SK-N-SH treated with all-trans-retinoic acid at 6 μM for 48 hours (cell line): ENCODE results near the gene ACAP2.

ENCODE experiments used
- ATAC-seq: fragments of 200-7000 bp; cut with Tn5 transposase; 3 replicates; pipeline ENCODE4 v1.9.1; 2020; ENCODE audit warnings: mild to moderate bottlenecking, moderate library complexity
- ARNTL ChIP-seq: fragments of 450-650 bp; formaldehyde crosslinking; IDR thresholded peaks from 2 replicates; pipeline ENCODE4 v1.5.0; 2020; ENCODE audit warnings: low read depth, mild to moderate bottlenecking, moderate library complexity, borderline replicate concordance
- BACH2 ChIP-seq: fragments of 250-450 bp; sonication (Bioruptor Pico); IDR thresholded peaks from 2 replicates; pipeline ENCODE4 v1.9.0; 2021; ENCODE audit warnings: mild to moderate bottlenecking, borderline replicate concordance
- CSDC2 ChIP-seq: fragments of 250-450 bp; sonication (Bioruptor Pico); IDR thresholded peaks from 2 replicates; pipeline ENCODE4 v1.5.0; 2020; ENCODE audit warnings: mild to moderate bottlenecking, moderate library complexity
- ESRRG ChIP-seq: fragments of 250-450 bp; sonication (Bioruptor Pico); IDR thresholded peaks from 2 replicates; pipeline ENCODE4 v1.6.1; 2021; ENCODE audit warnings: mild to moderate bottlenecking
- ISL1 ChIP-seq: fragments of 250-450 bp; sonication (Bioruptor Pico); IDR thresholded peaks from 2 replicates; pipeline ENCODE4 v2.1.2; 2022; ENCODE audit warnings: mild to moderate bottlenecking, moderate library complexity
- OSR1 ChIP-seq: fragments of 250-450 bp; sonication (Bioruptor Pico); IDR thresholded peaks from 2 replicates; pipeline ENCODE4 v1.8.0; 2022; ENCODE audit warnings: moderate library complexity, mild to moderate bottlenecking, inconsistent platforms
- PATZ1 ChIP-seq: fragments of 250-450 bp; sonication (Bioruptor Pico); IDR thresholded peaks from 2 replicates; pipeline ENCODE4 v1.8.0; 2020; ENCODE audit warnings: mild to moderate bottlenecking, moderate library complexity, borderline replicate concordance
- RARB ChIP-seq: fragments of 250-450 bp; sonication (Bioruptor Pico); IDR thresholded peaks from 2 replicates; pipeline ENCODE4 v1.8.0; 2021; ENCODE audit warnings: mild to moderate bottlenecking, moderate library complexity
- SNAI2 ChIP-seq: fragments of 250-450 bp; sonication (Bioruptor Pico); IDR thresholded peaks from 2 replicates; pipeline ENCODE4 v1.5.0; 2020; ENCODE audit warnings: mild to moderate bottlenecking, moderate library complexity
- TCF4 ChIP-seq: fragments of 250-450 bp; sonication (Bioruptor Pico); IDR thresholded peaks from 2 replicates; pipeline ENCODE4 v1.8.0; 2021; ENCODE audit warnings: mild to moderate bottlenecking, moderate library complexity, borderline replicate concordance
- TSHZ2 ChIP-seq: fragments of 250-450 bp; sonication (Bioruptor Pico); IDR thresholded peaks from 2 replicates; pipeline ENCODE4 v1.5.0; 2020; ENCODE audit warnings: mild to moderate bottlenecking, moderate library complexity
- ZC3H10 ChIP-seq: fragments of 250-450 bp; sonication (Bioruptor Pico); IDR thresholded peaks from 2 replicates; pipeline ENCODE4 v1.5.1; 2021; ENCODE audit warnings: mild to moderate bottlenecking, moderate library complexity
- ZFP3 ChIP-seq: fragments of 250-450 bp; sonication (Bioruptor Pico); IDR thresholded peaks from 2 replicates; pipeline ENCODE4 v1.5.0; 2020; ENCODE audit warnings: mild to moderate bottlenecking, moderate library complexity
- ZFP30 ChIP-seq: fragments of 450-650 bp; formaldehyde crosslinking; IDR thresholded peaks from 2 replicates; pipeline ENCODE4 v1.5.0; 2022; ENCODE audit warnings: mild to moderate bottlenecking, moderate library complexity
- ZNF565 ChIP-seq: fragments of 450-650 bp; formaldehyde crosslinking; conservative IDR thresholded peaks from 2 replicates; pipeline ENCODE4 v1.5.0; 2020; ENCODE audit warnings: low read depth, mild to moderate bottlenecking, moderate library complexity
- ZNF70 ChIP-seq: fragments of 450-650 bp; formaldehyde crosslinking; IDR thresholded peaks from 2 replicates; pipeline ENCODE4 v1.5.0; 2020; ENCODE audit warnings: mild to moderate bottlenecking, moderate library complexity
- ZNF8 ChIP-seq: fragments of 450-650 bp; formaldehyde crosslinking; IDR thresholded peaks from 2 replicates; pipeline ENCODE4 v1.5.0; 2020; ENCODE audit warnings: mild to moderate bottlenecking, moderate library complexity
- TF ChIP-seq, protein P1 (sequence below): fragments of 250-450 bp; sonication (Bioruptor Pico); IDR thresholded peaks from 2 replicates; pipeline ENCODE4 v1.5.1; 2021; ENCODE audit warnings: mild to moderate bottlenecking, moderate library complexity
- TF ChIP-seq, protein P2 (sequence below): fragments of 250-450 bp; sonication (Bioruptor Pico); IDR thresholded peaks from 2 replicates; pipeline ENCODE4 v1.5.1; 2020; ENCODE audit warnings: low read depth, mild to moderate bottlenecking, moderate library complexity

The ACAP2 gene

GRCh38 chr3:195462308-195462610, 19.4 kb upstream of the ACAP2 start:
- no peak for ATAC-seq
- TF ChIP-seq OSR1 (CRISPR knock-in tag) (no peak), CSDC2 (CRISPR knock-in tag) (no peak), TSHZ2 (CRISPR knock-in tag) (no peak), BACH2 (CRISPR knock-in tag) (no peak), ZFP3 (CRISPR knock-in tag) (no peak), SNAI2 (CRISPR knock-in tag) (no peak), ESRRG (CRISPR knock-in tag) (no peak), ZC3H10 (CRISPR knock-in tag) (no peak)
- TF ChIP-seq, protein P1, sequence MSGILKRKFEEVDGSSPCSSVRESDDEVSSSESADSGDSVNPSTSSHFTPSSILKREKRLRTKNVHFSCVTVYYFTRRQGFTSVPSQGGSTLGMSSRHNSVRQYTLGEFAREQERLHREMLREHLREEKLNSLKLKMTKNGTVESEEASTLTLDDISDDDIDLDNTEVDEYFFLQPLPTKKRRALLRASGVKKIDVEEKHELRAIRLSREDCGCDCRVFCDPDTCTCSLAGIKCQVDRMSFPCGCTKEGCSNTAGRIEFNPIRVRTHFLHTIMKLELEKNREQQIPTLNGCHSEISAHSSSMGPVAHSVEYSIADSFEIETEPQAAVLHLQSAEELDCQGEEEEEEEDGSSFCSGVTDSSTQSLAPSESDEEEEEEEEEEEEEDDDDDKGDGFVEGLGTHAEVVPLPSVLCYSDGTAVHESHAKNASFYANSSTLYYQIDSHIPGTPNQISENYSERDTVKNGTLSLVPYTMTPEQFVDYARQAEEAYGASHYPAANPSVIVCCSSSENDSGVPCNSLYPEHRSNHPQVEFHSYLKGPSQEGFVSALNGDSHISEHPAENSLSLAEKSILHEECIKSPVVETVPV (CRISPR knock-in tag) = no peak
- TF ChIP-seq, all 23 proteins: peak for 0

DNA sequence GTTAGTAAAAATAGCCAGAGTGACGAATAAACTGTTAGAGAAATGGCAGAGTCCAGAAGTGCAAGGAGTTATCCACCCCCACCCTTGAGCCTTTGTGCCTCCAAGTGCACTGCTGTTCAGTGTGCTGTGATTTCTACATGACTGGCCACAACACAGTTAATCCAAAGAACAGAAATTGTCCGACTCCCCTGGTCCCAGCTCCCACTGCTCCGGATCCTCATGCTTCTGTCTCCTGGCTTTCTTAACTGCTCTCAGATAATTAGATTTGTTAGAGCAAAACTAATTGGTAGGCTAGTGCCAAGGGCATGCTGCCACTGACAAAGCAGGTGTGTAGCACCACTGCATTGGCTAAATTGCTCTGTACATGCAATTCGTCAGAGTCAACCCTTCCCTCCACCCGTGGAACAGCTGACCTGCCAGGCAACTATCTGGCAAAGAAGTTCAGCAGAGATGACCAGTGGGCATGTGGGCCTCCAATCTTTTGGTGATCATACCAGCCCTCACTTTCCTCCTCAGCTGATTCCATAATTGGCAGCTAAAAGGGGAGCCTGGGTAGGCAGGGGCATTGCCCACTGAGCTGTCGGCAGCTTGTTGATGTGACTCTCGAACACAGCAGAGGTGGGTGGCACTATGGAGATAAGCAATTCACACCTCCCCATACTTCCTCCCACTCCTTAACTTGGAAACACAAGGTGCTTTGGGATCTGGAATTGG, 18.9 kb upstream of the ACAP2 start:
- TF ChIP-seq RARB = no peak
- no peak for TF ChIP-seq ZNF70 (CRISPR knock-in tag)
- no peak for TF ChIP-seq OSR1 (CRISPR knock-in tag)
- TF ChIP-seq, protein P1 (CRISPR knock-in tag) = no peak
- TF ChIP-seq ESRRG (CRISPR knock-in tag) = no peak
- no peak for TF ChIP-seq ISL1 (CRISPR knock-in tag)
- no peak for TF ChIP-seq ARNTL (CRISPR knock-in tag)
- TF ChIP-seq ZFP30 = no peak
- no peak for TF ChIP-seq SNAI2 (CRISPR knock-in tag)
- no peak for TF ChIP-seq BACH2 (CRISPR knock-in tag)
- TF ChIP-seq TSHZ2 (CRISPR knock-in tag) = no peak
- TF ChIP-seq, protein P2, sequence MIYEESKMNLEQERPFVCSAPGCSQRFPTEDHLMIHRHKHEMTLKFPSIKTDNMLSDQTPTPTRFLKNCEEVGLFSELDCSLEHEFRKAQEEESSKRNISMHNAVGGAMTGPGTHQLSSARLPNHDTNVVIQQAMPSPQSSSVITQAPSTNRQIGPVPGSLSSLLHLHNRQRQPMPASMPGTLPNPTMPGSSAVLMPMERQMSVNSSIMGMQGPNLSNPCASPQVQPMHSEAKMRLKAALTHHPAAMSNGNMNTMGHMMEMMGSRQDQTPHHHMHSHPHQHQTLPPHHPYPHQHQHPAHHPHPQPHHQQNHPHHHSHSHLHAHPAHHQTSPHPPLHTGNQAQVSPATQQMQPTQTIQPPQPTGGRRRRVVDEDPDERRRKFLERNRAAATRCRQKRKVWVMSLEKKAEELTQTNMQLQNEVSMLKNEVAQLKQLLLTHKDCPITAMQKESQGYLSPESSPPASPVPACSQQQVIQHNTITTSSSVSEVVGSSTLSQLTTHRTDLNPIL (CRISPR knock-in tag) = no peak
- TF ChIP-seq ZNF565 (CRISPR knock-in tag) = no peak
- TF ChIP-seq TCF4 = no peak
- TF ChIP-seq, all 23 proteins: peak for 0
- peak; percentile 19; the same call in 1 of the 3 replicates for ATAC-seq

GRCh38 chr3:195460091-195460713, 17.4 kb upstream of the ACAP2 start:
- no peak for ATAC-seq
- TF ChIP-seq PATZ1 = no peak
- no peak for TF ChIP-seq SNAI2 (CRISPR knock-in tag)
- no peak for TF ChIP-seq ZNF8 (CRISPR knock-in tag)
- TF ChIP-seq ZFP3 (CRISPR knock-in tag) = no peak
- TF ChIP-seq RARB = no peak
- TF ChIP-seq, protein P1 (CRISPR knock-in tag) = no peak
- TF ChIP-seq ESRRG (CRISPR knock-in tag) = no peak
- TF ChIP-seq, protein P2 (CRISPR knock-in tag) = no peak
- no peak for TF ChIP-seq ZFP30
- TF ChIP-seq TCF4 = no peak
- TF ChIP-seq ZNF70 (CRISPR knock-in tag) = no peak
- TF ChIP-seq OSR1 (CRISPR knock-in tag) = no peak
- TF ChIP-seq ZNF565 (CRISPR knock-in tag) = no peak
- TF ChIP-seq ZC3H10 (CRISPR knock-in tag) = no peak
- TF ChIP-seq ISL1 (CRISPR knock-in tag) = no peak
